Left cardiac atrium (tissue), 4 donors: ENCODE data around the gene ISY1. TPM values are rescaled to one million over a fixed set of nuclear protein-coding genes. Genes with fewer than 3 reads are reported as not detected.
"Not testable (repeated sequence)": the region's sequence is repeated elsewhere in the genome, so short reads cannot be mapped to it uniquely, and the experiment has no call there.

Experiments used
- ATAC-seq, 2 donors: fragments of 200-7000 bp; cut with Tn5 transposase; one replicate each; pipeline ENCODE4 v1.9.1; 2020; ENCODE audit warnings: mild to moderate bottlenecking in 2 of 2, moderate library complexity in 2 of 2
- DNase-seq: peaks from one replicate; pipeline ENCODE4 v3.0.0-alpha.2; 2020
- intact Hi-C, 2 donors: fragments of 100-400 bp; cut with DNase I; formaldehyde crosslinking; loops; one replicate each; pipeline versions ENCODE4 v1.14.1 to v1.15.1; 2022 to 2023
- long read RNA-seq: library from polyadenylated mRNA; unstranded; transcript quantifications from one replicate; pipeline ENCODE4 v2.0.0, GENCODE V29; 2021
- total RNA-seq, 2 donors: library from RNA; stranded (reverse); fragmentation: NEBNext Ultra II Directional; extraction: Animal tissue kit (Norgen Biotek cat#: 25700); gene quantifications; one replicate each; pipeline ENCODE4 v1.2.1, GENCODE V29; 2021
- donor health status: DM: no; HTN: yes; CAD: no.
- donor health status: DM: no; HTN: yes; CAD: no; lungs with severe emphysema.
- donor health status: DM: yes; HTN: yes; CAD: no.
- donor health status: Dilated cardiomyopathy.

ISY1 gene
- 10 to 100 TPM; 23.3 to 28.3 TPM for total RNA-seq
- long read RNA-seq, transcript ISY1-203 (11 exons, 3,842 nt): major isoform, 22 of 25 reads
- long read RNA-seq, partial matches to known transcripts: 0 of 25 reads
- long read RNA-seq, other reads (novel, unspliced or antisense): 3 of 25 reads

DNA sequence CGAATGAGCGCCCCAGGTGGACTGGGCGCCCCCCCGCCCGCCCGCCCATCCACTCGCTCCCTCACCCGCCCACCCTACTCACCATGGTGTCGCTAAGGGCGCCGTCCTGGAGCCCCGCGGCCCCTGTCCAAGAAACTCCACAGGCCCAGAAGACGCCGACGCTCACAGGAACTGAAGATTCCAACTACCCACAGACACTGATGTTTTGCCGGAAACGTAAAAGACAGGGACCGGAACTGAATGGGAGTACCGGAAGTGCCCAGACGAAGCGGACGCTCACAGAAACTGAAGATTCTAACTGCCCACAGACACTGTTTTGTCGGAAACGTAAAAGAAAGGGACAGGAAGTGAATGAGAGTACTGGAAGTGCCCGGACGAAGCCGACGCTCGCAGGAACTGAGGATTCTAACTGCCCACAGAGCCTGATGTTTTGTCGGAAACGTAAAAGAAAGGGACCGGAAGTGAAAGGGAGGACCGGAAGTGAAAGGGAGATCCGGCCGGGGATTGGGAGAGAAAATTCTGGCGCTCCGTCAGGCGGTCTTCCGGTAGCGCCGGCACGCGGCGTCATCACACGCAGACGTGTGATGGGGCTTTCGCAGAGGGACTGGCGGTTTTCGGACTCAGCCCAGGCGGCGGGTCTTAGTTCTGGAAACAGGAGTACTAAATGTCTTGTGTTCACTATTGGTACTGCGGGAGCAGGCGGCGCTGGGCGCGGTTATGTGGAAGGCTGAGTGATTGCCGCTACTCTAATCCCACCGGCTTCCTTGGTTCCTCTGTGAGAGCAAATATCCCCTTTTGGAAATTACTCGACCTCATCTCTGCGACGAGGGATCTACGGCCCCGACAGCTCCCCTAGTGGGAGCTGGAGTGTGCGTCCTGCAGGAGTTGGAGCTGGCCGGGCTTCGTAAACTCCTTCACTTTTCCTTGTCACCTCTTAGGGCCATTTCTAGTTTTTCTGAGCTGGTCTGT lies at the start of gene ISY1:
TSS of gene ISY1 (minus strand) at position 173 of the 969 bp plus-strand sequence. CDS start at position 85, 88 bp downstream.
- intact Hi-C loops: no loop called here
- DNase-seq: peak; percentile 91
- peak; percentile 94 to 96 for ATAC-seq

DNA sequence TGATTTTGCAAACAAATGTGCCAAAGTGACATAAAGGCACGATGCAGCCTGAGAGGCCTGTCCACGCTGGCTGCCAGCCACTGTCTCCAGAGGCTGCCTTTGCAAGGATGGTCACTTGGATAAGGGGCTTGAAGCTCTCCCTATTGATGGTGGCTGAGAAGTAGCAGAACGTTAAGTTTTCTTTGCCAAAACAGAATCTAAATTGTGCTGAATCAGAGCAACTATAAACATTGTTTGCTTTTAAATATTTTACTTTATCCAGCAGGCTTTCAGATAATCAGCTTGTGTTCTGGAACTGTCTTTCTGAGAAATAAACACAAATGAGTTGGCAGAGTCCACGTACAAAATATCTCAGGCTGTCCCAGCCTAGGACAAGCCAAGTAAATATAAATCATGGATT lies 46.6 kb upstream of the ISY1 start:
- intact Hi-C loops: no loop called here
- no peak for DNase-seq
- no peak for ATAC-seq

- ATAC-seq: no peak
- no peak for DNase-seq
- intact Hi-C loops: no loop called here
Measured at GRCh38 chr3:129205109-129205832, 44.4 kb upstream of the ISY1 start.

GRCh38 chr3:129204473-129204872 lies 43.6 kb upstream of the ISY1 start:
- intact Hi-C loops: no loop called here
- no peak for ATAC-seq
- DNase-seq: no peak

- DNase-seq (no peak), ATAC-seq (no peak)
- intact Hi-C loops: no loop called here
Measured at GRCh38 chr3:129199366-129199765, 38.5 kb upstream of the ISY1 start.

DNA sequence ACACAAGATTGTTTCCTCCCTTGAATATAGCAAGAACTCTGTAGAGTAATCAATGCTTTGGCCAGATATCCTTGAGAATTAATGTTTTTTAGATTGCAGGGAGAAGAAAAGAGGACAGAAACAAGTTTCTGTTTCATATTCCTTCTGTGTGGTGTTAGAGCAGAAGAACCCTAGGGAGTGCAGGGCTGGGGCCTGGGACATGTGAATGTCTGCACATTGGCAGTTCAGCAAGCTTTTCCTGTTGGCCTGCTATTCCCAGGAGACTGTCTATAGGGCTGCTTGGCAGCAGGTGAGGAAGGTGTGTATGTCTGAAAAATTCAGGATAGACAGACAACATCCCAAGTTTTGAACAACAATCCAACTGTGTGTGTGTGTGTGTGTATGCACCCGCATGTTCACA lies 36.5 kb upstream of the ISY1 start:
- no peak for ATAC-seq
- intact Hi-C loops: no loop called here
- DNase-seq: no peak

DNA sequence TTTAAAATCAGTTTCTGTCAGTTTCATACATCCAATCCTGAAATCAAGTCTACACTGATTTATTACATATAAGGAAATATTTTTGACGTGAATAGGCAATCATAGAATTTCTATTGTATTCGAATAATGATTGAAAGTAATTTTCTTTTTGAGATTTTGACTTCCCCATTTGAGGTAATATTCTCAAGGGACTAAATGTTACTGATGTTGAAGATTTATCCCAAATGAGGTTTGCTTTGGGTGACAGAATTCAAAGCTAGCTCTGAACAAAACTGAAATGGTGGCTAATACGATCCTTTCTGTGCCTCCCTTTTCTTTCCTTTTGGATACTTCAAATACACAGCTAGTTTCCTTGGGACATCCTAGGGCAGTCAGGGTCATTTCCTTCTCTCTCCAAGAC lies 35.7 kb upstream of the ISY1 start:
- no peak for DNase-seq
- ATAC-seq: no peak
- intact Hi-C loops: no loop called here

DNA sequence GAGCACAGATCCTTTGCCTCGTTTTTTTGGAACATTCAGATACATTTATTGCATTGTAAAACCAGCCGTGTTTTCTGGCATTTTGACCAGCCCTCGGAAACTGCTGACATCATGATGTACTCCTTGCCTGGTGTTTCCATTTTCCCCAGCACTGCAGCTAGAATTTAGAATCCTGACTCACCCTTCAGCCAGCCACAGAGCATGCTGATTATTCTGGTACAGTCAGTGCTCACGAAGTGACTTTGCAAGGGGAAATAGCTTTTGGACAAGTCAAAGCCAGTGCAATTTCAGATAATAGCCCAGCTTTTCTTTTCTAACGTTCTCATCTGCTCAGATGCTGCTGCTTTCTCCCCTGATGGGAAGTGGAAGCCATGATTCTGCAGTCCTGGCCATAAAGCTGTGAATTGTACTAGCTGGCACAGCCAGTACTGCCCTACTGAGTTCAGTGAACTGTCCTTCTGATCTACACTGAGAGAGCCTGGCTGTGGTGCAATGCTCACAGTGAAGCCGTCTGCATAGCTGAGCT lies 34.9 kb upstream of the ISY1 start:
- DNase-seq (peak; percentile 59), ATAC-seq (peak; percentile 89 to 97)
- intact Hi-C loops: no loop called here

DNA sequence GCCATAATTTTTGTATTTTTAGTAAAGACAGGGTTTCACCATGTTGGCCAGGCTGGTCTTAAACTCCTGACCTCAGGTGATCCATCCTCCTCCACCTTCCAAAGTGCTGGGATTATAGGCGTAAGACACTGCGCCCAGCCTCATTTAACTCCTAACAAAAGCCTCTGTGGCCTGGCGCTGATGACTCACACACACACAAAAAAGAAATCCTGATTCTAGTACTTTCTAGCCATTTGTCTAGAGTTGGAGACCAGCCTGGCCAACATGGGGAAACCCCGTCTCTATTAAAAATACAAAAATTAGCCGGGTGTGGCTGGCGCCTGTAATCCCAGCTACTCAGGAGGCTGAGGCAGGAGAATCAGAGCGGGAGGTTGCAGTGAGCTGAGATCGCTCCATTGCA lies 28.9 kb upstream of the ISY1 start:
- intact Hi-C loops, DNase-seq, ATAC-seq: not testable (repeated sequence)

DNA sequence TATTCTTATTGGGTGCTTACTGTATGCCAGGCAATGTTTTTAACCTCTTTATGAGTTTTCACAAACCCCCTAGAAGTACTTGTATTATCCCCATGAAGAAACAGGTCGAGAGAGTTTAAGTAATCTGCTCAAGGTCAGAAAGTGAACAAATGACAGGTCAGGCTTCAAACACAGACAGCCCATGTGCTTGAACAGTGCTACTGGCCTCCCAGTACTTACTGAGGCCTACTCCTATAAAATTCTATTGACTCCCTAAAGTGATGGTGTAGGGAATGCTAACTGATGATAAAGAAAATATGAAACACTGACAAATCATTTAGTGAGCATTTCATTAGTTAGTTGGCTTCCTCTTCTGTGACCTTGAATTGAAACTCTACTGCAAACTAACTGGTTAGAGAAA lies 27.0 kb upstream of the ISY1 start:
- intact Hi-C loops: no loop called here
- DNase-seq (no peak), ATAC-seq (no peak)

- ATAC-seq: no peak
- intact Hi-C loops: no loop called here
- DNase-seq: no peak
Measured at GRCh38 chr3:129185783-129186182, 24.9 kb upstream of the ISY1 start.

DNA sequence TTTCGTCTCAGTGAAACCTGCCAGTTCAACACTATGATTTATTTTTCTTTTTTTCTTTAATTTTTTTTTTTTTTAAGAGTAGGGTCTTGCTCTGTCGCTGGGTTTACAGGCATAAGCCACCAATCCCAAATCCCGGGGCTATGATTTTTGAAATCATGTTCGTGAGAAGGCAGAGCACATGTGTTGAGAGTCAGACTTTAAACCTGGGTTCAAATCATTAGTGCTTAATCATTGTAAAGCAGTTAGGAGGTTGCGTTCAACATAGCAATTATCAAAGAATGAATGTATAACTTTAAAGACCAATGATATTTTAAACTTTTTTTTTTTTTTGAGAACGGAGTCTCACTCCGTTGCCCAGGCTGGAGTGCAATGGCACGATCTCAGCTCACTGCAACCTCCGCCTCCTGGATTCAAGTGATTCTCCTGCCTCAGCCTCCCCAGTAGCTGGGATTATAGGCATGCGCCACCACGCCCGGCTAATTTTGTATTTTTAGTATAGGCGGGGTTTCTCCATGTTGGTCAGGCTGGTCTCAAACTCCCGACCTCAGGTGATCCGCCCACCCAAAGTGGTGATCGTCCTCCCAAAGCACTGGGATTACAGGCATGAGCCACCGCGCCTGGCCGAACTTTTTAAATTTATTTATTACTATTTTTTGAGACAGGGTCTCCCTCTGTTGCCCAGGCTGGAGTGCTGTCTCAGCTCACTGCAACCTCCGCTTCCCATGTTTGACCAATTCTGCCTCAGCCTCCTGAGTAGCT lies 24.1 kb upstream of the ISY1 start:
- not testable (repeated sequence) for DNase-seq, ATAC-seq
- intact Hi-C loops: loop anchor here in 1 of 2 donors (5.0 kb wide), 2 partner anchors 42 to 62 kb away; partner anchors contain the start of gene COPG1

- peak; percentile 24 to 31 for ATAC-seq
Measured at GRCh38 chr3:129184396-129184657, 23.5 kb upstream of the ISY1 start.

DNA sequence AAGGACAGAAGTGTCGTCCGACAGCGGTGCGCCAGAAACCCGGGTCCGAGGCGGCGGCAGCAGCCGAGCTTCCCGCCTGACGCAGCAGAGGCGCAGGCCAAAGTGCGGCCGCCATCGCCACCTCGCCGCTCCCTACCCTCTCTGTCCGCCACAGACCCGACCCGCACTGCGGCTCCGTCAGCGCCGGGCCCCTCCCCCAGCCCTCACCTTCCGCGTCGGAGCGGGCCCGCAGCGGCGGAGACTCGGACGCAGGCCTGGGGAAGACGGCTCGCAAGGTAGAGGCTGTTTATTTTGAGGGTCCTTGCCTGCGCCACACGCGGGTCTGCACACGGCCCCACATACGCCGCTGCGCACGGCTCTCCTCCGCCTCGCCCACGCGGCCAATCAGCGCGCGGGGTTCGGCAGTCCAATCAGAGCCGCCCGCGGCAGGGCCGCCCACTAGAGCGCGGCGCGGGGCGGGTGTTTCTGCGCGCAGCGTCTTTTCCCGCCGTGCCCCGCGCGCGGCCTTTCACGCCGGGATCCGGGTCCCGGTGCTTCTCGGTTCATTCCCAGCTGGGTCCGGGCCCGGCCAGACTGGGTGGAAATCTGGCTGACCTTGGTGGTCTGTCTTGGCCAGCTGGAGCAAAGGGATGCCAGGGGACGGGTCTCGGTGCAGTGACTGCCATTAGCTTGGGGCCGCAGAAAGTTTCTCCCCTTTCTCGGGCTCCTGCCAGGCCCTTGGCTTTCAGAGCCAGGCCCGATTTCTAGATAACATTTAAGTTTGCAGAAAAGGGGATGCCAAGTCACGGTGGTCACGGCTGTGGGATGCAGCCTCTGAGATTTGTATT lies 22.9 kb upstream of the ISY1 start, which contains the start of gene CNBP:
TSS of gene CNBP (minus strand) at position 328 of the 827 bp plus-strand sequence. CDS start 12,139 bp downstream, outside the sequence.
- DNase-seq: peak; percentile 95
- peak; percentile 99 for ATAC-seq
- intact Hi-C loops: loop anchor here in 1 of 2 donors (5.0 kb wide), 2 partner anchors 44 to 64 kb away; partner anchors contain the start of gene COPG1

More at GRCh38 chr3:129184396-129184657, 23.5 kb upstream of the ISY1 start:
- DNase-seq: peak; percentile 43
- intact Hi-C loops: loop anchor here in 1 of 2 donors (5.0 kb wide), 2 partner anchors 43 to 63 kb away; partner anchors contain the start of gene COPG1

DNA sequence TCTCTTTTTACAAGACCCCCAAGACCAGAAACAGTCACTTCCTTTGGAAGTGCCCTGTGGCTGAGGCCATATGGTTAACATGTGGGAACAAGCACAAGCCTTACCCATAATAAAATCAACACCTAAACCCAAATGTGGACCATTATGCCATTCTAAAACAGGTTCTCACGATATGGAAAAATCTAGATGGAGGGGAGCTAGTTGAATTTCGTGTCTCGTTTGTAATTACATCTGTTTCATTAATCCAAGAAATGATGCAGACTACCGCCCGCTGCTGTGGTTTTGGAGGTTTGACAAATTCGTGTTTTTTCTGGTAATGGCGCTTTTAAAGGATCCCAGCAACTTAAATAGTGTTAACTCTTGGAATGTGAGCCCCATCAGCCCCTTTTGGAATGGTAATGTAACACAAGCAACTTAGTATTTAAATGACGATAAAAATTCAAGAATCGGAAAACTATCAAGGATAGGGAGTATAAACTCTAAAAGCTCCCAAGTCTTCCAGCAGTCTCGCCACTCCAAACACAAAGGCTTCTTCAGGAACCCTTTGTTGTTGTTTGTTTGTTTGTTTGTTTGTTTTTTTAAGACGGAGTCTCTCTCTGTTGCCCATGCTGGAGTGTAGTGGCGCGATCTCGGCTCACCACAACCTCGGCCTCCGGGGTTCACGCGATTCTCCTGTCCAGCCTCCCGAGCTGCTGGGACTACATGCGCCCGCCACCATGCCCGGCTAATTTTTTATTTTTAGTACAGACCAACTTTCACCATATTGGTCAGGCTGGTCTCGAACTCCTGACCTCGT lies 21.7 kb upstream of the ISY1 start:
- intact Hi-C loops: loop anchor here in 1 of 2 donors (5.0 kb wide), 2 partner anchors 45 to 65 kb away; partner anchors contain the start of gene COPG1
- ATAC-seq: peak; percentile 1 to 7
- DNase-seq: no peak

- no peak for DNase-seq
- no peak for ATAC-seq
- intact Hi-C loops: loop anchor here in 1 of 2 donors (5.0 kb wide), 2 partner anchors 45 to 65 kb away; partner anchors contain the start of gene COPG1
Measured at GRCh38 chr3:129181819-129182218, 21.0 kb upstream of the ISY1 start.

DNA sequence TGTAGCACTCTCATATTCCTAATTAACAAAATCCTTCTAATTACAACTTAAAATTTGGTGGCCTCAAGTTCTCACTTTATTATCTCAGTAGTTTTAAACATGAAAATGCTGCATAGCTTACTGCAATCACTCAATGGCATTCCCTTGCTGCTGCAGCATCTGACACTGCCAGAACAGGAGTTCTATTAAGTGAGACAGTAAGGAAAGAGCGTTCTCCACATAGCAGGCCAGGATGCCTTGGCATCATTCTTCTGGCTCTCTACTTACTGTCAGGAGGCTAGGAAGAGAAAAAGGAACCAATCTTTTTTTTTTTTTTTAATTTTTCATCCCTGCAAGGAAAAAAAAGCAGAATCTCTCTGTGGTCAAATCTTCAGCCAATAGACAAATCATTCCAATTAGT lies 19.6 kb upstream of the ISY1 start:
- intact Hi-C loops: loop anchor here in 1 of 2 donors (5.0 kb wide), 2 partner anchors 47 to 67 kb away; partner anchors contain the start of gene COPG1
- DNase-seq (no peak), ATAC-seq (no peak)
